Measurements from ENCODE around the gene ZNF221.
"Not testable (repeated sequence)": the region's sequence is repeated elsewhere in the genome, so short reads cannot be mapped to it uniquely, and the experiment has no call there.

The ZNF221 gene

GRCh38 chr19:43936188-43936587 lies 14.8 kb upstream of the ZNF221 start:
- no peak for TF ChIP-seq CTCF (IDR thresholded peaks at IDR 0.05)
- no peak for TF ChIP-seq ZFX (IDR thresholded peaks at IDR 0.05; ENCODE audit: borderline replicate concordance)
- H3K27ac ChIP-seq = no peak overlapping the region

- H3K27ac ChIP-seq = no peak overlapping the region
- TF ChIP-seq CTCF (IDR thresholded peaks at IDR 0.05) = no peak
- TF ChIP-seq ZFX (IDR thresholded peaks at IDR 0.05; ENCODE audit: borderline replicate concordance) = no peak
These were observed 11.3 kb upstream of the ZNF221 start for GRCh38 chr19:43939557-43940260.

- TF ChIP-seq CTCF (IDR thresholded peaks at IDR 0.05) = no peak
- H3K27ac ChIP-seq = no peak overlapping the region
These were observed 10.3 kb upstream of the ZNF221 start for GRCh38 chr19:43940719-43941118.

GRCh38 chr19:43941209-43941608 lies 9.8 kb upstream of the ZNF221 start:
- no peak overlapping the region for H3K27ac ChIP-seq
- TF ChIP-seq CTCF (IDR thresholded peaks at IDR 0.05) (no peak), ZFX (IDR thresholded peaks at IDR 0.05; ENCODE audit: borderline replicate concordance) (no peak)

- not testable (repeated sequence) for H3K27ac ChIP-seq
These were observed 3.6 kb upstream of the ZNF221 start for GRCh38 chr19:43947412-43947811.

- H3K27ac ChIP-seq = not testable (repeated sequence)
These were observed 1.2 kb upstream of the ZNF221 start for GRCh38 chr19:43949803-43950202.

- TF ChIP-seq ZFX (IDR thresholded peaks at IDR 0.05; ENCODE audit: borderline replicate concordance) (no peak), CTCF (IDR thresholded peaks at IDR 0.05) (no peak)
- H3K27ac ChIP-seq = no peak overlapping the region
These were observed 5.8 kb downstream of the ZNF221 start for GRCh38 chr19:43956827-43957226.

- TF ChIP-seq CTCF (IDR thresholded peaks at IDR 0.05) (no peak), ZFX (IDR thresholded peaks at IDR 0.05; ENCODE audit: borderline replicate concordance) (no peak)
- no peak overlapping the region for H3K27ac ChIP-seq
These were observed 6.9 kb downstream of the ZNF221 start for GRCh38 chr19:43957891-43958290.
